Activated CD8-positive, alpha-beta memory T cell treated with anti-CD3 and anti-CD28 coated beads for 48 hours (primary cell): Measurements from ENCODE around the gene RPS6KA3.
"Not testable (repeated sequence)": the region's sequence is repeated elsewhere in the genome, so short reads cannot be mapped to it uniquely, and the experiment has no call there.

Source experiments
- DNase-seq, 3 experiments: peaks; one replicate each; pipeline ENCODE4 v3.0.0-alpha.2; 2020; ENCODE audit warnings: low read depth in 2 of 3, low spot score in 2 of 3

The RPS6KA3 gene

GRCh38 chrX:20149326-20149725 is 117.4 kb downstream of the RPS6KA3 start:
- DNase-seq: no peak

DNA sequence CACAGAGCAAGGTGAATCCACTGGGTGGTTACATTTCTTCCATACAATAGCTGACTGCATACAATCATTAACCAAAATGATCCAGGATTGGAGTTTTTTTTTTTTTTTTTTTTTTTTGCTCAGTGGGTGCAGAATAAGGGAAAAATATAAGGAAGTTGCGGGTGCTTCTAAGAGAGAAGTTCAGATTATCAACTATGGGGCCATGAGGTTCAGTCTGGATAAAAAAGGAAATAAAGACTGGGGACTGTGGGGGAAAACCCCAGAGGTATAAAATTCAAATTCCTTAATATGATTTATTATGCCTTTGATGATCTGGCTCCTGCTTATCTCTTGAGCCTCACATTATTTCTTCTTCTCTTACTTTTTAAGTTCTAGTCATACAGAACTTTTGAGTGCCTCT is 119.1 kb downstream of the RPS6KA3 start:
- DNase-seq: no peak

- DNase-seq: no peak
Observed at GRCh38 chrX:20144491-20144890, 122.2 kb downstream of the RPS6KA3 start.

DNA sequence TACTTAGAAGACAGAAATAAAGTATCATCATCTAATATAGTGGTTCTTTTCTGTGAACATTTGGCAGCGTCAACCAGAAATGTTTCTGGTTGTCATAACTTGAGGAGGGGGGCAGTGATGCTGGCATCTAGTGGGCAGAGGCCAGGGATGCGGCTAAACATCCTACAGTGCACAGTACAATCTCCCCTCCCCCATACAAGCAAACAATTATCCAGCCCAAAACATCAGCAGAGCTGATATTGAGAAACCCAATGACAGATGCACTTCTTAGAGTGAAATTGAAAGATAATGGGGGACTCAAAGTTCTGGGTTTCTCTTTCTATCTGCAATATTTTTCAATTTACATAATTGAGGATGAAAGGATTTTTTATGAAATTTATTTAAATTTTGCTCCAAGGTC is 123.1 kb downstream of the RPS6KA3 start:
- DNase-seq: no peak

DNA sequence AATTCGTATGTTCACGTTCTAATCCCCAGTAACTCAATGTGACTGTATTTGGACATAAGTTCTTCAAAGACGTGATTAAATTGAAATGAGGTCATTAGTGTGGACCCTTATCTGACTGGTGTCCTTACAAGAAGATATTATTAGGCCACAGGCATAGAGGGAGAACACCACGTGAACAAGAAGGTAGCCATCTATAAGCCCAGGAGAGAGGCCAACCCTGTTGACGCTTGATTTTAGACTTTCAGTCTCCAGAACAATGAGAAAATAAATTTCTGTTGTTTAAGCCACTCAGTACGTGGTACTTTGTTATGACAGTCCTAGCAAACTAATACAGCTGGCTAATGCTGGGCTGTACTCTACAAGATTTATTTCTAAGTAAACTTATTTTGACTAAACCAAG is 123.6 kb downstream of the RPS6KA3 start:
- no peak for DNase-seq

GRCh38 chrX:20141281-20142220 is 125.2 kb downstream of the RPS6KA3 start, which contains the start of gene EIF1AX:
TSS of gene EIF1AX (minus strand) at chrX:20141838. CDS start at chrX:20141640, 198 bp downstream.
- peak; percentile 71 to 95 (median 92) for DNase-seq

GRCh38 chrX:20140420-20140819 is 126.3 kb downstream of the RPS6KA3 start:
- DNase-seq: no peak

- no peak for DNase-seq
Observed at GRCh38 chrX:20139966-20140365, 126.7 kb downstream of the RPS6KA3 start.

- DNase-seq: no peak
Observed at GRCh38 chrX:20135944-20136343, 130.8 kb downstream of the RPS6KA3 start.

- DNase-seq: no peak
Observed at GRCh38 chrX:20132666-20133065, 134.0 kb downstream of the RPS6KA3 start.

DNA sequence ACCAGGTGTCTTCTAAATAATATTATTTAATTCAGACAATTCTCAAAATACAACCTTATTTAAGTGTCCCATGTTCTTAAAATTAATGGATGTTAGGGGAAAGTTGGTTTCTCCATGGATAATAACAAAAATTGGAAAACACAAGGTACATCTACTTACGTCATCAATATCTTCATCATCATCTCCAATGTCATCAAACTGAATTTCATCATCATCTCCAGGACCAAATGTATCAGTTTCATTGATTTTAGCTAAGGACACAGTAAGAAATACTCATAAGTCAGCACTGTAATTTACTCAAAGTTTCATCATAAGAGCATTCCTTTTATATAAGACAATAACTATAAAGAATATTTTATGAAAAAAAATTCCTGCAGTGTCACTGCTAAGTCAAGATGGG is 136.4 kb downstream of the RPS6KA3 start:
- no peak for DNase-seq

DNA sequence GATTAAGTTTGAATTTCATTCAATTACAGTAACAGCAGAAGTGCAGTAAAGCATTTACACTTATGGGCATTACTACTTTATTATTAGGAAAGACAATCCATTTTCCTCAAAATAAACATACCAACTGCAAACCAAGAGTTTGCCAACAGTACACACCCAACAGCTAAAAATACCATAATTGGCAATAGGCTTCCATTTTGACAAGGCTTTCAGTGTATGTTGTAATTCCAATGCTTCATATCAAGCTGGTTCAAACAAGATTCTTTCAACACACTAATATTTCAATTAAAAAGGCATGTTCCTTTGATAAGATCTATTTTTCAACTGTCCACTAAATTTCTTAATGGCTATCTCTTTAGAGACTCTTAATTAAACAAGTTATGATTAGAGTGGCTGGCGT is 137.2 kb downstream of the RPS6KA3 start:
- no peak for DNase-seq

DNA sequence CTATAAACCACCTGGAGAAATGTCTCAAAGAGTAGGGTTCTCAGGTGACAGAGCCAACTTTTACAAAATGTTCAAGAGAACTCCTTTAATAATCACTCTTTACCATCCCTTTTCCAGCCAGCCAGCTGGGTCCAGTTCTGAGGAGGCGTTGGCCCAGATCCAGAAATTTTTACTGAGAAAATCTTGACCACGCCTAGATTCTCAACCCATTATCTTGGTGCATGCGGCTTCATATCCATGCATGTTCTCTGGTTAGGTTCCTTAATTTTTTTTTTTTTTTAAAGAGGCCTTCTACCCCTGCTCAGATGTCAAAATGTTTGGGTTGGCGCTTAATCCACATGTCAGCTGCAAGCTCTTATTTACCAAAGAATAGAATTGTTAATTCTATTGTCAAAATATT is 138.0 kb downstream of the RPS6KA3 start:
- DNase-seq: no peak

DNA sequence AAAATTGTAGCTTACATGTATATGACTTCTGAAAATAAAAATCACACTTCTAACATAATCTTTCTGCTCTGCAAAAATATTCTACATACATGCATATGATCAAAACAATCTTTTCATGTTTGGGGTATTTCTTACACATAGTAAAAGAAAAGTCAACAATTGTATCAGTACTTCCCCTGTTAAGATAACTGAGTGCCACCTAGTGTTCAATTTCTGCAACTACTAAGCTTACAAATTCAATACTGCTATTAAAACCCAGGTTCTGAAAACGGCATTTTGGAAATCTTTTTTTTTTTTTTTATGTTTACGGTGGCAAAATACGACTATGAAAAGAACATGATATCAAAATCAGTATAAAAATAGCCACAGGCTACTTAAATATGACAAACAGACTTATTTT is 139.3 kb downstream of the RPS6KA3 start:
- DNase-seq: not testable (repeated sequence)

GRCh38 chrX:20126833-20127232 is 139.9 kb downstream of the RPS6KA3 start:
- not testable (repeated sequence) for DNase-seq

GRCh38 chrX:20124964-20125363 is 141.7 kb downstream of the RPS6KA3 start:
- no peak for DNase-seq

DNA sequence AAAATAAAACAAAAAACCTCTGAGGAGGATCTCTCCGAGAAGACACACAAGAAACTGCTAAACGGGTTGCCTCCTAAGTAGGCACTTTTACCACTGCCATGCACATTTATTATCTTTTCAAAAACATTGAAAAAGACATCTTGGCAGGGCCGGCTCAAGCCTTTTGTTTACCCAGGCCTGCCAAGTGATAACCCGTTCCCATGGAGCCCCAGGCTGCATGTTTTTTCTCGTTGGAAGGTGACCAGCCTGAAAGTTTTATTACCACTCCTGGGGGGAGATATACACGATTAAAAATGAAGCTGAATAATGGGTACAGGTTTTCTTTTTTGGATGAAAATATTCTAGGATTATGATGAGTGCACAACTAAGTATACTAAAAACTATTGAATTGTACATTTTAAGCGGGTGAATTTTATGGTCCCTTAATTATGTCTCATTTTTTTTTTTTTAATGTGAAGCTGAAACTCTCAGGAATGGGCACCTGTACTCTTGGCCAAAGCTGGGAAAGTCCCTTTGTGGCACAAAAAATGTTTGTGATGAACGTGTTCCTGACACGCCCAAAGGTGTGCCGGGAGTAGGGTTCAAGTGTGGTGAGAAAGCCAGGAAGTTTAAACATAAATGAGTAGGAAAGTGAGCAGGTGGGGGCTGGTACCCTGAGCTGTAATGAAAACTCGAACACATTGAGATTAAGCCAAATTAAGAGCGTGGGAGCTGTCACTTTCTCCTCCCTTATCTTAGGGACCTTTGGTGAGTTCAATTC is 148.5 kb downstream of the RPS6KA3 start:
- no peak for DNase-seq

GRCh38 chrX:20116577-20117240 is 150.0 kb downstream of the RPS6KA3 start, which contains the start of gene MAP7D2:
TSS of gene MAP7D2 (minus strand) at chrX:20116907. CDS start at chrX:20116879, 28 bp downstream.
- no peak for DNase-seq

GRCh38 chrX:20116087-20116576 is 150.6 kb downstream of the RPS6KA3 start:
- DNase-seq: no peak

DNA sequence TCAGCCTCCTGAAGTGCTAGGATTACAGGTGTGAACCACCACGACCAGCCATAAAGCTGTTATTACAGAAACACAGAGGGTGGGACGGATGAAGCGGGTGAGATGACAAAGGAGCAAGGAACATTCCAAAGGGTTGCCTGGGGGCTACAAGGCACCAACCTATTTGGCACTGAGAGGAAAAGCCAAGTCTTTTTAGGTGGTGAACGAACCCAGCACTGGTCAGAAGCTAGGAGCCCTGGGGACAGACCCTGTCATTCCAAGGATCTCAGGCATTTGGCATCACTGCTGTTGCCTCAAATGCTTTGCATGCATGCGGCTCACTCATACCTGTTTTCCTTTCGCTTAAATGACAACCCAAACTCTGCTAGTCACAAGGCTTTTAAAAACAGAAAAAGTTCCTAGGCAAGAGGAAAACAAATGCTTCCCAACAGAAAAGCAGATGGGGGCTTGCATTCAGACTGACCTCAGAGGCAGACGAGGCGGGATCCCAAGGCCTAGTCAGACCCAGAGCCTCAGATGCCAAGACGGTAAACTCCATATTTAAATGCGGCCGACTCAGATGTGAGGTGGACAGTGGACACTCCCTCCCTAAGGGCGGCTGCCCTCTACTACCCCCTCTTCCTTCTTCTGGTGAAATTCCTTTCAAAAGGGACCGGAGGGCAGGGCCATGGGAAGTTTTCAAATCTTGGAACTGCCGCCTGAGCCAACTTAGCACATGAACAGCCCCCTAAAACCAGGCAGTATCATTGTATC is 154.5 kb downstream of the RPS6KA3 start:
- no peak for DNase-seq
